Measurements from ENCODE around the gene WASHC2A.
A peak's percentile ranks its signal among the peaks of the same experiment; 100 is the strongest.
"Not testable (repeated sequence)": the region's sequence is repeated elsewhere in the genome, so short reads cannot be mapped to it uniquely, and the experiment has no call there.

The WASHC2A gene

DNA sequence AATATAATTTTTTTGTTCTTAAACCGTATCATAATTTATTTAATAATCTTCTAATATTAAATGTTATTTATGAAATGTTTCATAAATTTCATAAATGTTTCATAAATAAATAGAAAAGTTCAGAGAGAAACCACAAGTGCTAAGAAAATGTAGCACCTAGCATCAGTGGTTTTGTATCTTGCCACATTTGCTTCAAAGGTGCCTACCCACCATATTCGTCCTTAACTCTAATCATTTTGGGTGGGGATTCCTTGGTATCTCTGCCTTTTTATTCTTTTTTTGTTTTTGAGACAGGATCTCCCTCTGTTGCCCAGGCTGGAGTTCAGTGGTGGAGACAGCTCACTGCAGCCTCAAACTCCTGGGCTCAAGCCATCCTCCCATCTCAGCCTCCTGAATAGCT is 7.4 kb downstream of the WASHC2A start:
- not testable (repeated sequence) for DNase-seq

DNA sequence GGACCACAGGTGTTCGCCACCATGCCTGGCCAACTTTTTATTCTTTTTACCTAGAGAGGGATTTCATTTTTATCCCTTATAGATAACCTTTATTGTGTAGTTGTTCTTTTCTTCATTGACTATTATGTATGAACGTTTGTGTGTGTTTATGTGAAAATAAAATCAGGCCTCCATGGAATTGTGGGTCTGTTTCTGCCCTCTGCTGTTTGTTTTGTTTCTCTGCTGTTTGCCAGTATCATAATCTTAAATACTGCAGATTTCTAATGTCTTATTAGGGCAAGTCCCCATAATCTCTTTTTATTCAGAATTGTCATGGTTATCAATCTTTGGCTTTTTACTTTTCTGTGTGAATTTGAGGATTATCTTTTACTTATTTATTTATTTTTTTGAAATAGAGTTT is 7.8 kb downstream of the WASHC2A start:
- DNase-seq, result not testable (repeated sequence)

DNA sequence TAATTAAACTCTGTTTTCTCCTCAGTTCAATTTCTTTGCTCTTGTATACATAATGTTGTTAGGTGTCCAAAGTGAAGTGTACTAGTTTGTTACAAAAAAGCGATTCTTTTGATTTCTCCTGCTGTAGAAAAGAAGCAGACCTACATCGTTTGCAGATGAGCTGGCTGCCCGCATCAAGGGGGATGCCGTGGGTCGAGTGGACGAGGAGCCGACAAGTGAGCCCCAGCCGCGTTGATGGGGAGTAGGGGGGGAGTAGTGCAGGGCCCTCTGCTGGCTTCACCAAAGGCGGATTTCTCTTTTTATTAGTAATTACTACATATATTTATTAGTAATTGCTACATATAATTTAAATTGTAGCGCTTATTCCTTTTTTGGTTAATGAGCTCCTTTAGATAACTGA is 23.6 kb downstream of the WASHC2A start:
- not testable (repeated sequence) for DNase-seq

DNA sequence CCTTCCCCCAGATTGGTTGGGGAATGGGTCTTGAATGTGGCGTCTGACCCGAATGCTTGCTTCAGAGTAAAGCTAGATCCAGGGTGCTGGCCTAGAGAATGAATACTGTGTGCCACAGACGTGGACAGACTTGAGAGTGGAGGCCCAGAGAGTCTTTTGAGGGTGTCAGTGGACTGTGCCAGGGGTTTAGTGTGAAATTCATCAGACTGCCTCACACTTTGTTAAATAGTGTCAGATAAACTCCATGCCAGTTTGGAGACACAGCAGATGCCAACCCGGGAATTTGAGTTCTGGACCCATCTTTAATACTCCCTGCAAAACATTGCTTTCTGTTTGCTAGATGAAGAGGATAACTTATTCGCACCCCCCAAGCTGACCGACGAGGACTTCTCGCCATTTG is 25.2 kb downstream of the WASHC2A start:
- not testable (repeated sequence) for DNase-seq

DNA sequence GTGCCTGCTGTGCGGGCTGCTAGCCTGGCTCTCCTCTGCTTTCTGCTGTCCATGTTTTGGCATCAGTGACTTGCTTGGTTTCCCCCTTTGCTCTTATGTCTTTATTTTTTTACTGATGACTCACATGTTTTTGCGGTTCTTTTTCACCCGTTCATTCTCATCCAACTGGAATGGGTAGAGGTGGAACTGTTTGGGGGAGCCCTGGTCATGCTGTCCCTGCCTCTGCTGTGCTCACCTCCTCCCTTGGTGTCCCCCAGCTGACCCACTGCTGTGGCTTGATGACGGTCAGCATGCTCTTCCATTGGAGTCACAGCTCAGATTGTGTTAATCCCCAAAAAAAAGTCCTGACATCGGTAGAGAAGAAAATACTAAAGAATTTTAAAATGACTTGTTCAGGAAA is 26.9 kb downstream of the WASHC2A start:
- DNase-seq, result not testable (repeated sequence)

DNA sequence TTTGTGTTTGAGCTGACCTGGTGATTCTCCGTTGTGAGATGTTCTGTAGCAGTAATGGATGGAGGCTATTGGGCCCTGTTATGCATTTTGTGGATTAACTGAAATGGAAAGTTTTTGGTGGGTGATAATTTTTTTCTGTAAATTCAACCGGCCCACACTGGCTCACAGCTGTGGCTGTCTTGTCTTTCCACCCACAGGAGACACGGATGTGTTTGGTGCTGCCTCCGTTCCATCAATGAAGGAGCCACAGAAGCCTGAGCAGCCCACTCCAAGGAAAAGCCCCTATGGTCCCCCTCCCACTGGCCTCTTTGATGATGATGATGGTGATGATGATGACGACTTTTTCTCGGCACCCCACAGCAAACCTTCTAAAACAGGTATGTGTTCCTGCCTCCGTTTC is 27.6 kb downstream of the WASHC2A start:
- not testable (repeated sequence) for DNase-seq

DNA sequence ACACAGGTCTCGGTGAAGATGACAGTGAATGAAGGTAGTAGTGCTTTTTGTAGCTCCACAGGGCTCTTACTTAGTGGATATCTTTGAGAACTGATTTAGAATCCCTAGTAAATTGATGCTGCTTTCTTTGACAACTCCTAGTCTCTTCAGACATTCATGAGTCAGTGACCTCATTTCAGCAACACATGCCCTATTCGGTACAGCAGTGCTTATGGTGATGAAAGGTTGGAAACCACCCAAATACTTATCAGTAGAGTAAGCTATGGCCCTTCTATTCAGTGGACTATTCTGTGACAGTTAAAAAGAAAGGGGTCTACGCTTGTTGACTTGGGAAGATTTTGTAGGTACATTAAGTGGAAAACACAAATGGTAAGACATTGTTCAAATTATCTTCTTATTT is 29.0 kb downstream of the WASHC2A start:
- DNase-seq, result not testable (repeated sequence)

DNA sequence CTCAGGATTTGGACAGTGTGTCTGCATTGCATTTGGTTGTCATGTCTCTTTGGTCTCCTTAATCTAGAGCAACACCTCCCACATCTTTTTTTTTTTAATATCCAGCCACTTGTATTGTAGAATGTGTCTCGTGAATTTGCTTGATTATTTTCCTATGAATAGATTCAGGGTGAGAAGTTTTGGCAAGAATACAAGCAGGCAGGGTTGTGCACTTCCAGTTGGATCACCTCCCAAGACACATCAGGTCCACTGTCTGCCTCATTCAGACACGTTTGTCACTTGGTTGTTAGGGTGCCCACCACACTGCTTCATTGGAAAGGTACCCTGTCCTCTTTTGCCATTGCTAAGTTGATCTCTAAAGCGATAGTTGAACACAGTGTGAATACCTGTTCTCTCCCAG is 30.9 kb downstream of the WASHC2A start:
- not testable (repeated sequence) for DNase-seq

DNA sequence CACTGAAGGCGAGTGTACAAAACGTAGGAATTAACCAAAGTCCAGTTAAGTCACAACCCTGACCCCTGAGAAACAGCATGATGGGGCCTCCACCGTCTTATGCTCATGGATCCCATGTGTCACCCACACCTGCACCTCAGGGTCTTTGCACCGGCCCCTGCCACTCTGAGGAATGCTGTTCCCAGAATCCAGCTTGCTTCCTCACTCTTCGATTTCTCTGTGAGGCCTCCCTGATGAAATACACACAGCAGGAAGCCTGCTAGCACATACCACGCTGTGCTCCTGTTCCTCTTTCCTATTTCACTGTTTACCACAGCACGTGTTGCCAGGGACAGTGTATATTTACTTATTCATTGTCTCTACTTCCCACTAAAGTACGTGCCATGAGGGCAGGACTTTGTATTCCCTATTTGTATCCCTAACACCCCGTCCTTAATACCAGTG is 33.4 kb downstream of the WASHC2A start:
- not testable (repeated sequence) for DNase-seq

DNA sequence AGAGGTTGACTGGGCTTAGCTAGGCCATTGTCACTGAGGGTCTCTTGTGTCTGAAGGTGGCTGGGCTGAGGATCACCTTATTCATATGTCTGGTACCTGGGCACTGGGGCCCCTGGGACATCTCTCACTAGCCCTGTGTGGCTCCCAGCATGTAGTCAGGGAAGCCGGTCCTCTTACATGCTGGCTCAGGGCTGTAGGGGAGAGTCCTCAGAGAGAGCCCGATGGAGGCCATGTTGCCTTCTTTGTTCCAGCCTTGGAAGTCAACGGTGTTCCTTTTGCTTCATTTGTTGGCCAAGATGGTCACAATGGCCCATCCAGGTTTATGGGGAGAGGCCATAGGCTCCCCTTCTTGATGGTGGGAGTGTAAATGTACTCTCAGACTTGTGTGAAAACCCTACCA is 34.0 kb downstream of the WASHC2A start:
- DNase-seq, result not testable (repeated sequence)

DNA sequence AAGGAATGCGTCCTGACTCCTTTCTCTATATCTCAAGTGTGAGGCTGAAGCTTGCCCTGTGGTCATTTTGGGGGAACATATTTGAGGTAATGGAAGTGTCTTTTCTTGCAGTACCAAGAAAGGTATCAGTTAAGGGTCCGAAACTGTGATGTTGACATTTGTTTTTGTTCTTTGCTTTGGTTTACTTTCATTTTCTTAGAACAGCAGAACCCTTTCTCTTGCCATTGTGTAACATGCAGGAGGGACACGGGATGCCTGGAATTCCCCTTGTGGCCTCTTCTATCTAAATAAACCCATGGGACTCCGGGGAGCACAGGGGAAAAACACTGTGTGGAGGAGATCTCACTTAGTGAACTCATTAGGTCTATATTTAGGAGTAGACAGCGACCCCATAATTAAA is 34.5 kb downstream of the WASHC2A start:
- not testable (repeated sequence) for DNase-seq

DNA sequence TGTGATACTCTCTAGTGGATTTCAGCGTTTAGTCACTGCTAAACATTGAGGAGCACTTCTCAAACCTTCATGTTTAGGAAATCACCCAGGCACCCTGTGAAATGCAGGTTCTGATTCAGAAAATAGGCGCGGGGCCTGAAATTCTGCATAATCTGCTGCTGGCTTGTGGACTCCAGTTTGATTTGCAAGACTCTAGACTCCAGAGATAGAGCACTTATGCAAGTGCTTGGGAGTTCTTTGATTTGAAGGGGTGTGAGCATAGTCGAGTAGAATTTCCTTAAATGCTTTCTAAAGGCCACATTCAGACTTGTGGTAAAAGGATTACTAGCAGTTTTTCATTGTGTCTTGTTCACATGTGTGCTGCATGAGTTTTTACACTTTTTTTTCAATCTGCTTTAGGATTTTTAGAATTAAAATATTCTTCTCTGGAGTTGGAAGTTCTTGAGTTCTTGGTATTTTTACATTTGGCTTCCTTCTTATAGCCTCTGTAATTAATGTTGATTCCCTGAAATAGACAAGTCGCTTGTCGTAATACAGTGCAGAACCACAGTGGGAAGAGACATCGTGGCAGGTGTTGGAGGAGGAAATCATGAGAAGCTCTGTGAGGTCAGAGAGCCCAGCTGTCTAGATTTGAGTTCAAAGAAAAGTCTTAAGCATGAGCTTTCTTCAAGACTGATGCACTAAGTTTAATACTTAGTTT is 41.4 kb downstream of the WASHC2A start:
- not testable (repeated sequence) for DNase-seq

DNA sequence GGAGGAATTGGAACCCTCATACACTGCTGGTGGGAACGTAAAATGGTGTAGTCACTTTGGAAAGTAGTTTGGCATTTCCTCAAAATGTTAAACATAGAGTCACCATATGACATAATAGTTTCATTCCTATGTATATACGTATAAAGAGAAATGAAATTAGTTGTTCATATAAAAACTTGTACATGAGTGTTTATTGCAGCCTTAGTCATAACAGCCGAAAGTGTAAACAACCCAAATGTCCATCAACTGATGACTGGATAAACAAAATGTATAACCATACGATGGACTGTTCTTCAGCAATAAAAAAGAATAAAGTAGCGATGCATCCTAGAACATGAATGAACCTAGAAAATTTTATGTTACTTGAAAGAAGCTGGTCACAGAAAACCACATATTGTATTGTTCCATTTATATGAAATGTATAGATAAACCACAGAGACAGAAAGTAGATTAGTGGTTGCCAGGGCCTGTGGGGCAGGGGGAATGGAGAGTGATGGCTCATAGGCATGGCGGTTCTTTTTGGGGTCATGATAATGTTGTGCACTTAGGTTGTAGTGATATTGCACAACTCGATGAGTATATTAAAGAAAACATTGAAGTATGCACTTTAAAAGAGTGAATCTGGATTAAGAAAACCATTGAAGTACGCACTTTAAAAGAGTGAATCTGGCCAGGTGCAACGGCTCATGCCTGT is 44.8 kb downstream of the WASHC2A start:
- DNase-seq, result not testable (repeated sequence)

DNA sequence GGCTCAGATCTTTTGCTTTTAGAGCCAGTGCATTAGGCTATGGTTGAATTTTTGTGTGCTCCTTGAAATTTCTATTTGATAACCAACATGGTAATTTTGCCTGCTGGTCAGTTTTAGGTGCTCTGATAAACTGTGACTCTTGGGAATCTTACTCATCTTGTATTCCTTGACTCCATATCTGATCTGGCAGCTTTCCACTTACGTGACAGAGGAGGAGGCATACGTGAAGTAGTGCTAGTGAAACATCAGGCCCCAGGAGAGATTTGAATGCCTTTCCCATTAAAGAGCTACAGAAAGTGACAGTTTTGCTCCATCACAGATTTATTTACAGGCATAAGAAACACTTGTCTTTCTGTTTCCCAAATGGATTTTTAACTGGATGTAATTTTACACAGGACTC is 59.0 kb downstream of the WASHC2A start:
- DNase-seq, result not testable (repeated sequence)

DNA sequence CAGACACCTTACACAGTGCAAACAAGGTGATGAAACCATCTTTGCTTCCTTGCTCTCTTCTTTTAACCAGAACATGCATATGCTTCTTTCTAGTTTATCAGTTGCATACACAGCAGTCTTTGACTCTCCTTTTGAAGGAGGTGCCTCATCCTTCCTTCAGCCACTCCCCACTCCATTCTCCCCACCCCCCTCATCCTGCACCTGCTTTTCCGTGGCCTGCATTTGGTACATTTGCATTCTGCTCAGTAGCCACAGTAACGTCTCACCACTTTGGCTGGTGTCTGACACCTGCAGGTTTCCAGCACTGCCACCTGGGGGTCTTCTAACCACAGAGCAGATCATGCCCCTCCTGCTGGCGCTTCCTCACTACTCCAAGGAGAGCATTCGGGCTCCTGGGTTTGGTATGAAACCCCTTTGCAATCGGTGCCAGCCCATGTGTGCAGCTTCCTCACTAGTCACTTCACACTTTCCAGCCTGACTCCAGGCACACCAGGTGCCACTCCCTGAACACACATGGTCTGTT is 60.1 kb downstream of the WASHC2A start:
- not testable (repeated sequence) for DNase-seq

DNA sequence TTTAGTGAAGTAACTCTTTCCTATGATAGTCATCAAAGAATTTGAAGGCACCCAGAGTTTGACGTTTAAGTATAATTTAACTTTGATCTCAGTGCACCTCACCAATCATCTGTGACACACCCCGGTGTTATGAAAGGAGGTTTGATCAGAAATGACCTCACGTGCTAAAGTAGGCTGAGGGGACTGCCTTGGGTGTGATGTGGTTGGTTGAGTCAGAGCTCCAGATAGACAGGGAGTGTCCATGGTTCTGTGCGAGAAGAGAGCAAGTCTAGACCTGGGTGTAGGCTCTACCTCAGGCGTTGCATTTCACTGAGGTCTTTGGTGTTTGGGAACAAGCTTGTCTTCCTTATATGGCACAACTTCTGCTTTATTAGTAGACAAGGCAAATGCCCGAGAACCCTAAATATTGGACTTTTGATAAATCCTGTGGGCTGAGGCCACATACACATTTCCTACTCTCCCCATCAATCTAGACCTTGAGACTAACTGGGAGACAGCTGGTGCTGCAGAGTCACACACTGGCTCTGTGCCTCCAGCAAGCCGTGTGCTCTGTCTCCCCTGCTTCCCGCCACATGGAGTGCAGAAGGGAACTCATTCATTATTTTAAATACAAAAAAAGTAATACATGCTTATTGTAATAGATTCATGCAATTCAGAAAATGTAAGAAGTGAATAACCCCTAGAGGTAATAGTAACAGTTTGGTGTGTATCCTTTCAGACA is 63.7 kb downstream of the WASHC2A start:
- DNase-seq, result not testable (repeated sequence)

DNA sequence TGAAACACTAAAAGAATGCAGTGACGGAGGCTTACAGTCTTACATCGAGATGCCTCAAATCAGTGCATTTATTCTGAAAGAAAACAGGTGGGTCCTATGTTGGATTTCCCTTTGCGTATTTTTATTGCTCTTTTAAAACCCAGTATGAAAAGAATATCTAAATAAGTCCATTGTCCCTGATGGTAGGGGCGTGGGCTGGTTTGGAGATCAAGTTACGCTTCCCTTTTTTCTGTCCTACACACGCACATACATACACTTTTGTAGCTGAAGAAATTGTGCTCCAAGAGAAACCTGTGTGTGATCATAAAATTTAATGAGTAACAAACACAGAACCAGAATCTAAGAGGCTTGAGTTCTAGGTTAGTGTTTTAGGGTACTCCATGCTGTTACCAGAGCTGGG is 64.6 kb downstream of the WASHC2A start:
- not testable (repeated sequence) for DNase-seq

DNA sequence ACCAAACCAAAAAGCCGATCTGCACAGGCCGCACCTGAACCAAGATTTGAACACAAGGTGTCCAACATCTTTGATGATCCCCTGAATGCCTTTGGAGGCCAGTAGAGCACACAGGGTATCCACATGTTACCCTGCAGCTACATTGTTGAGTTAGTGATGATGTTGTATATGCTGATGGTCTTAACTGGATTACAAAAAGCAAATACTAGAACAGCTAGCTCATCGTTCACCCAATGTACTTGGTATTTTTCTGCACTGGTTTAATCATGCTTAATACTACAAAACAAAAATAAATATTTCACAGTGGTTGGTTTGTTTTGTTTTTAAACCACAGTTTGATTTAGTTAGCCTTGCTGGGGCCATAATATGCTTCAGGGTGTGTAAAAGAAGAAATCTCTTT is 65.1 kb downstream of the WASHC2A start:
- not testable (repeated sequence) for DNase-seq

DNA sequence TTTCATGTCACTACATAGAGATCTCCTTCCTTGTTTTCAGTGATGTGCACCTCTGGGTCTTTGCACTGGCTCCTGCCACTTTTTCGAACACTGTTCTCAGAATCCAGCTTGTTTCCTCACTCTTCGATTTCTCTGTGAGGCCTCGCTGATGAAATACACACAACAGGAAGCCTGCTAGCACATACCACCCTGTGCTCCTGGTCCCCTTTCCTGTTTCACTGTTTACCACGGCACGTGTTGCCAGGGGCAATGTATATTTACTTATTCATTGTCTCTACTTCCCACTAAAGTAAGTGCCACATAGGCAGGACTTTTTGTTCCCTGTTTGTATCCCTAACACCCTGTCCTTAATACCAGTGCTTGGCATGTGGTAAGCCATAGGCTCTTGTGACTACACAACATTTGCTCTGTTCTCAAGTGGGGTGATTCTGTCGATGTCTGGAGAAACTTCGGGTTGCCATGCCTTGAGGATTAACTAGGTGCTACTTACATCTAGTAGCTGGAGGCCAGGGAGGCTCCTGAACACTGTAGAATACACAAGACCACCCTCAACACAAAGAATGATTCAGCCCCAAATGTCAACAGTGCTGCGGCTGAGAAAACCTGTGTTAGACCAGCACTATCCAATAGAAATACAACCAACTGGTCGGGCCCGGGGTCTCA is 75.9 kb downstream of the WASHC2A start:
- peak; percentile 5 for DNase-seq

DNA sequence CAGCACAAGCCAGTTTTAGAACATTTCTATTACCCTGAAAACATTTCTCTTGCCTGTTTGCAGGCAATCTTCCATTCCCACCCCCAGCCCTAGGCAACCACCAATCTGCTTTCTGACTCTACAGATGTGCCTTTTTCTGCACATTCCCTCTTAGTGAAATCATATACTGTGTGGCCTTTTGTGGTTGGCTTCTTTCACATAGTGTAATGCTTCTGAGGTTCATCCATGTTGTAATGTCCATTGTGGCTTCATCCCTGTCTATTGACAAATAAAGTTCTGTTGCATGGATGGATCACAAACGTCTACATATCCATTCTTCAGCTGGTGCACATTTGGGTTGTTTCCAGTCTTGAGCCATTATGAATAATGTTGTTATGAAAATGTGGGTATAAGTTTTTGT is 77.8 kb downstream of the WASHC2A start:
- not testable (repeated sequence) for DNase-seq

DNA sequence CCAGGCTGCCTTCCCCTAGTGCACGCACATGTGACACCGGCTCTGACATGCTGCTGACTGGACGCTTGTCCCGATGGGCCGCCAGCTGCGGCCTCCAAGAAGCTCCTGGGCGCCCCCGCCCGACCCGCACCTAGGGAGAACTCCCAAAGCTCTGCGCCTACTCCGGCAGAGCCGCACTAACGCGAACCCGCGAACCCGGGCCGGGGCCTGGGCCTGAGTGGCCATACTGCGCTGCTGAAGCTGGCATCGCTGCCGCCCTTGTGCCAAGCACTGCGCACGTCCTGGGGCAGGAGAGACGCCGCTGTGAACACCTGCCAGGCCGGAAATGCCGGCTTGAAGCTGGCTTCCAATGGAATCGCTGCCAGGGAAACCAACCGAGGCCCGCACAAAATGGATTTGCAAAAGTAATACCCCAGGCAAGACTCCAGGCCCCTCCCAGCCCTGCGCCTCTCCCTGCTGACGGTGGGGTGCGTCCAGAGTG is 85.1 kb downstream of the WASHC2A start:
- no peak for DNase-seq

DNA sequence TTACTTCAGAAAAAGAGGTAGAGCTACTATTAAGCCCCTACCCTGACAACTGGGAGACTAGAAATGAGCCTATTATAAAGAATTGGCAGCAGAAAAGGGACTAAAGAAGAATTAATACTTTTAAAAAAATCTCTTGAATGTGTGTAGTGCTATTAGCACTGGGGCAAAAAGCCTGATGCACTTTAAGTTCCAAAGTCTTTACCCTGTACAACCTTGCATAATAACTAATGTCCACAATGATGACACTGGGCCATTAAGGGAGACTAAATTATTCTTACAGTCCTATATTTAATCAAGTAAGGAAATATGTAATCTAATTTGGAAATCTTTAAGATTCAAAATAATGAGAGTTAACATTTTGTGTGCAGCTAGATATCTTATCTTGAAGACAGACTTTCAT is 90.1 kb downstream of the WASHC2A start:
- DNase-seq, result not testable (repeated sequence)

DNA sequence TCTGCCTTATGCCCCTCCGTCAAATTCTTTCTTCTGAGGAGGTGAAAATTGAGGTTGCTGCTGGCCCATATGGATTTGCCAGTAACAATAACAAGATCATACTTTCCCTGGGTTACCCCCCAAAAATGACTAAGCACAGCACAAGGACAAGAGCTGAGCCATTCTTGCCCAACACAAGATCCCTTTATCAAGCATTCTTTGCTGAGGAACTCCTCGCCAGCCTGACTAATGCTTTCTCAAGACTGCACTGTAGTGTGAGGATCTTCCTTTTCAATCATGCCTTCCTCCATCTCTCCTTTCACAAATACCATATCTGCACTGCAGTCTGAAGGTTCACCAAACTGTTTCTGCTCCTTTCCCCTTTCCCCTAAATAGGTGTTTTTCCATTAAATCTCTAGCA is 92.1 kb downstream of the WASHC2A start:
- not testable (repeated sequence) for DNase-seq
